CD1c-positive myeloid dendritic cell (primary cell): ENCODE data around the gene MYH4.

Experiments
- DNase-seq: peaks from one replicate; pipeline ENCODE4 v3.0.0-alpha.2; 2016; ENCODE audit errors: extremely low spot score

MYH4 gene

GRCh38 chr17:10421900-10422542, 47.3 kb downstream of the MYH4 start, which contains the start of gene MYH8:
TSS of gene MYH8 (minus strand) at chr17:10421950. CDS start at chr17:10420227, 1,723 bp downstream.
- DNase-seq: no peak

DNA sequence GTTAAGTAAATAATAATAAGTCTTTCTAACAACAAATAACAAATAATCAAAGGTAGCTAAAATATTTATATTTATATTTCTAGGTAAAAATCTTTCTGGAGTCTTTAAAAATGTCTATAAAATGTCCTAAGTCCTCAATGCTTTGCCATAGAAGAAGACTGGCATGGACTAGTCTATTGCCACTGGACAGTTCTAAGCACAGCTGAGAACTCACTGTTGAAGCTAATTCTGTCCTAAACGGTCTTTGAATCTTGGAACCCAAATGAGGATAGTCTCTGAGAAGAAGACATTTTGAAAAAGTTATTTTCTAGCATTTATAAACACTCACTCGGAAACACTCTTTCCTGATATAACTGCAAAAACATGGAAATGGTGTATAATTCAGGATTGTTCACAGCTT, 48.1 kb downstream of the MYH4 start:
- no peak for DNase-seq

DNA sequence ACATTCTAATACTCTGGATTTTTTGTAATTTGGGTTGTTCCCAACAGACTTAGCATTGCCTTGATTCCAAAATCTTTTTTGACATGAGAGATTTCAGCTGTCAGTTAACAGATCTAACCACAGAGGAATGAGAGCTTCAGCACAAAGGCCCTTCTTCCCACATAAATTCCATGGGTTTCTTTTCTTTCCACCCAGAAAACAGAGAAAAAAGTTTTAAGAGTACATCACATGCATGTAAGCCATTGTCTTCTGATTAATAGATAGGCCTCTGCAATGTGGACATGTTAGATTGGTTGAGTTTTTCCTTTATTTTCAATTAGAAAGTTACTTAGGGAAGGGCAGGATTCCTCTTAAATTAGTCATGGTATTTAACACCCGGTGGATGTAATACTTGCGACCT, 48.5 kb downstream of the MYH4 start:
- no peak for DNase-seq

DNA sequence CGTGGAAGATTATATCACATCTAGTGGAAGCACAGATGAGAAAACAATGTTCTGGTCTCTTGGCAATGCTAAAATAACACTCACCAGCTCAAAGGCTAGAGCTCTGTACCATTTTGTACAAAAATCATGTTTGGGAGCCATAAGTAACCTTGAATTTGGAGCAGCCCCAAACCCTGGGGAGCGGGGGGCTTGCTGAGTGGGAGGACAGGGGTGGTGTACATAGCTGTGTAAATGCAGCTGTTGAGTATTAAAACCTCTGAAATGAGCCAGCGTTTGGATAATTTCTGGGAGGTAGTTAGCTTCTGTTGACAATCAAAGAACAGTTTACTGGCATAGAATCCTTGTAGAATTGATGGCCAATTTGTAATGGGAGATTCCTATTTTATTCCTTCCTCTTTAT, 51.9 kb downstream of the MYH4 start:
- DNase-seq: no peak

DNA sequence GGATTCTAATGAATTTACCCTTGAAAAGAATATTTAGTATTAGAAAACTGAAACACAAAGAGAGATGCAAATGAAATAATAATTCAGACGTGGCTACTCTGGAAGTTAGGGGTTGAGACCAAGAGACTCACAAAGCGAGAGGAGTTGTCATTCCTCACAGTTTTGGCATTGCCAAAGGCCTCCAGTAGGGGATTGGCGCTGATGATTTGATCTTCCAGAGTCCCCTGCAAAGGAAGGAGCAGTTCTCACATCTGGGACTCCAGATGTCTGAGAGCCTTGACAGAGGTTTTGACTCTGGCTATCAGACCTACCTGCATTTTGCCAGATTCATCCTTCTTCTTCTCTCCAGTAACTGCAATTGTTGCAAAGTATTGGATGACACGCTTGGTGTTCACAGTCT, 54.2 kb downstream of the MYH4 start:
- no peak for DNase-seq

DNA sequence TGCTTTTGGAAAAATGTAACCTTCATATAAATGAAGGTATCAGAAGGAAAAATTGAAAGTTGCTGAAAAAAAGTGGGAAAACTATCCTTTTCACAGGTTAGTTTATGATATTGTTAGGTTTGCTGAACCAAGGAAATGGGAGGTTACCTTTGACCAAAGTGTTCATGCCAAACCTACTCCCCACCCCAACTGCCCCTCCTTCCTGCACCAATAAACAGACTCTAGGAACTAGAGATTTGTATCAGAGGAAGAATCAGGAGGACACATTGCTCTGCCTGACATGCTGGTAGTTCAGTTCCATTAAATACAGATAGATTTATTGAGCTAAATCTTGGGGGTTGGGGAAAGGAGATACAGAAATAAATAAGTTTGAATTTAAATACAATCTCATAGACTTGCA, 65.8 kb downstream of the MYH4 start:
- no peak for DNase-seq

GRCh38 chr17:10398352-10398751, 71.0 kb downstream of the MYH4 start:
- no peak for DNase-seq

DNA sequence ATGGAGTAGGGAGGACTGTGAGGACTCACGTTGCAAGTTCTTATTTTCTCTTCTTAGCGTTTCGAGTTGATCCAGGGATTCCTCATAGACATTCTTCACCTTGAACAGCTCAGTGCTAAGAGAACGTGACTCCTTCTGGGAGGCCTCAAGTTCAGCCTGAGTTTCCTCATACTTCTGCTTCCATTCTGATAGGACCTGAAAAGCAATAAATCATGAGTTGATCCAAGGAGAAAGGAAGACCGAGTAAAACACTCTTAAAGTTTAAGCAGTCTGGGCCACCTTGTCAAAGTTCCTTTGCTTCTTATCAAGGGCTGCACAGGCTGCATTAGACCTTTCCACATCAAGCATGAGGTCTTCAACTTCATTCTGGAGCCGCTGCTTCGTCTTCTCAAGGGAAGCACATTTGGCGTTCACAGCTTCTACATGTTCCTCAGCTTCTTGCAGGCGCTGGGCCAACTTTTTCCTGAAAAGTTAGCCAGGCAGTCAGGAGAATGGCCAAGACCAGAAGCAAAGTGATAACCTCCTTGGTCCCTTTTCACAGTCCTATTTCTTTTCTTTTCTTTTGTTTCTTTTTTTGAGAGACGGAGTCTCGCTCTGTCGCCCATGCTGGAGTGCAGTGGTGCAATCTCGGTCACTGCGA, 72.7 kb downstream of the MYH4 start:
- no peak for DNase-seq

- no peak for DNase-seq
These were observed 75.0 kb downstream of the MYH4 start for GRCh38 chr17:10394201-10394887.
